Endodermal cell (in vitro differentiated cells): ENCODE data around the gene MAS1L. TPM values are rescaled to one million over a fixed set of nuclear protein-coding genes. Genes with fewer than 3 reads are reported as not detected.

Experiments
- DNase-seq: peaks from one replicate; pipeline ENCODE4 v3.0.0-alpha.2; 2017
- H3K27ac ChIP-seq: 2 replicates; pipeline ENCODE4 v1.5.1; 2013; ENCODE audit warnings: mild to moderate bottlenecking, low read depth, low read length, moderate library complexity
- H3K27me3 ChIP-seq: 2 replicates; pipeline ENCODE4 v1.6.1; 2013; ENCODE audit warnings: mild to moderate bottlenecking, low read length, moderate library complexity; ENCODE audit not compliant: insufficient read depth, control insufficient read depth, poor library complexity, severe bottlenecking
- H3K36me3 ChIP-seq: 2 replicates; pipeline ENCODE4 v1.7.0; 2013; ENCODE audit warnings: mild to moderate bottlenecking, low read length, moderate library complexity; ENCODE audit not compliant: control insufficient read depth, insufficient read depth
- H3K4me1 ChIP-seq: one replicate; pipeline ENCODE4 v1.7.0; 2013; ENCODE audit warnings: low read length; ENCODE audit not compliant: control insufficient read depth, insufficient read depth
- H3K4me3 ChIP-seq: 2 replicates; pipeline ENCODE4 v1.5.1; 2013; ENCODE audit warnings: mild to moderate bottlenecking, low read length, moderate library complexity
- H3K9ac ChIP-seq: 2 replicates; pipeline ENCODE4 v1.6.1; 2013; ENCODE audit warnings: mild to moderate bottlenecking, low read length, moderate library complexity; ENCODE audit not compliant: poor library complexity, severe bottlenecking; ENCODE audit errors: extremely low read depth
- H3K9me3 ChIP-seq: 2 replicates; pipeline ENCODE4 v1.6.1; 2013; ENCODE audit warnings: mild to moderate bottlenecking, low read length, moderate library complexity; ENCODE audit not compliant: control insufficient read depth
- H3K27ac Mint-ChIP-seq: 2 replicates; pipeline ENCODE4 v1.8.0; 2020; ENCODE audit warnings: mixed read lengths
- H3K27me3 Mint-ChIP-seq: 2 replicates; pipeline ENCODE4 v1.8.0; 2021; ENCODE audit warnings: mild to moderate bottlenecking, mixed read lengths; ENCODE audit not compliant: insufficient read depth
- H3K36me3 Mint-ChIP-seq: 2 replicates; pipeline ENCODE4 v1.8.0; 2020; ENCODE audit warnings: low read depth, mixed read lengths
- H3K4me1 Mint-ChIP-seq: 2 replicates; pipeline ENCODE4 v1.8.0; 2020; ENCODE audit warnings: mixed read lengths
- H3K4me3 Mint-ChIP-seq: 2 replicates; pipeline ENCODE4 v1.8.0; 2020; ENCODE audit warnings: mild to moderate bottlenecking, moderate library complexity, mixed read lengths
- H3K9me3 Mint-ChIP-seq: 2 replicates; pipeline ENCODE4 v1.8.0; 2020; ENCODE audit warnings: mild to moderate bottlenecking, mixed read lengths
- CTCF ChIP-seq: fragments of 200-600 bp; sonication (generic); conservative IDR thresholded peaks from 2 replicates; pipeline ENCODE4 v1.5.0; 2021; ENCODE audit warnings: antibody characterized with exemption, mild to moderate bottlenecking
- WGBS, 2 experiments: methylation state at CpG; one replicate each; pipeline versions ENCODE4 v1.1.5 to v1.1.7; 2013; ENCODE audit warnings: missing lambda C conversion rate in 2 of 2, mixed read lengths in 1 of 2; ENCODE audit not compliant: insufficient coverage in 1 of 2, insufficient read length in 1 of 2; 5-methylcytosine and 5-hydroxymethylcytosine counted together
- total RNA-seq, 2 donors: library from RNA; stranded (reverse); fragmentation: NEBNext Ultra II Directional in 1 of 2; extraction: Animal tissue kit (Norgen Biotek cat#: 25700) in 1 of 2; gene quantifications; 2 replicates in 1 of 2; 3 replicates in 1 of 2; pipeline ENCODE4 v1.2.1, GENCODE V29; 2021

MAS1L gene
- total RNA-seq, 2 donors from 2014 or later, result not detected

GRCh38 chr6:29495571-29495970 is 7.8 kb upstream of the MAS1L start:
- no peaks in the 10 kb centered on the region for H3K4me1 Mint-ChIP-seq
- WGBS, 2 experiments, result 89 to 100% methylated on average over 2 to 4 of the region's 4 CpGs
- Histone ChIP-seq H3K27me3 (no peaks in the 10 kb centered on the region), H3K4me3 (no peak overlapping the region), H3K4me1 (no peaks in the 10 kb centered on the region), H3K27ac (no peak overlapping the region), H3K36me3 (no peaks in the 10 kb centered on the region), H3K9ac (no peak overlapping the region), H3K9me3 (peaks cover 8% of the 10 kb centered on the region)
- no peak overlapping the region for H3K27ac Mint-ChIP-seq
- H3K4me3 Mint-ChIP-seq, result no peak overlapping the region
- no peak for TF ChIP-seq CTCF
- DNase-seq, result no peak
- no peaks in the 10 kb centered on the region for H3K9me3 Mint-ChIP-seq
- no peaks in the 10 kb centered on the region for H3K36me3 Mint-ChIP-seq
- H3K27me3 Mint-ChIP-seq, result no peaks in the 10 kb centered on the region

GRCh38 chr6:29494131-29494530 is 6.4 kb upstream of the MAS1L start:
- no peaks in the 10 kb centered on the region for H3K27me3 Mint-ChIP-seq
- H3K36me3 ChIP-seq, result no peaks in the 10 kb centered on the region
- WGBS, 2 experiments, result 89% methylated on average over 2 of the region's 2 CpGs; no CpG with 5 or more reads in 1 of the 2 experiments
- TF ChIP-seq CTCF, result no peak
- H3K9ac ChIP-seq, result no peak overlapping the region
- no peak overlapping the region for H3K27ac Mint-ChIP-seq
- H3K36me3 Mint-ChIP-seq, result no peaks in the 10 kb centered on the region
- H3K9me3 ChIP-seq, result peaks cover 8% of the 10 kb centered on the region
- H3K4me3 Mint-ChIP-seq, result no peak overlapping the region
- no peaks in the 10 kb centered on the region for H3K4me1 ChIP-seq
- H3K9me3 Mint-ChIP-seq, result no peaks in the 10 kb centered on the region
- no peaks in the 10 kb centered on the region for H3K4me1 Mint-ChIP-seq
- H3K4me3 ChIP-seq, result no peak overlapping the region
- H3K27me3 ChIP-seq, result no peaks in the 10 kb centered on the region
- no peak overlapping the region for H3K27ac ChIP-seq
- no peak for DNase-seq

- Mint-ChIP-seq H3K4me1 (no peaks in the 10 kb centered on the region), H3K4me3 (no peak overlapping the region)
These were observed 5.5 kb upstream of the MAS1L start for GRCh38 chr6:29493261-29493660.

More at GRCh38 chr6:29493261-29493660, 5.5 kb upstream of the MAS1L start:
- no peaks in the 10 kb centered on the region for H3K36me3 Mint-ChIP-seq
- no peak for DNase-seq
- Histone ChIP-seq H3K36me3 (no peaks in the 10 kb centered on the region), H3K27me3 (no peaks in the 10 kb centered on the region), H3K27ac (no peak overlapping the region), H3K4me3 (no peak overlapping the region), H3K9ac (no peak overlapping the region), H3K4me1 (no peaks in the 10 kb centered on the region), H3K9me3 (peaks cover 8% of the 10 kb centered on the region)
- WGBS, 2 experiments, result 91 to 100% methylated on average over 1 to 2 of the region's 2 CpGs
- no peaks in the 10 kb centered on the region for H3K9me3 Mint-ChIP-seq
- H3K27ac Mint-ChIP-seq, result no peak overlapping the region
- no peaks in the 10 kb centered on the region for H3K27me3 Mint-ChIP-seq
- no peak for TF ChIP-seq CTCF
